Activated CD8-positive, alpha-beta T cell treated with anti-CD3 and anti-CD28 coated beads for 36 hours (primary cell): Measurements from ENCODE around the gene SLC14A1. TPM values are rescaled to one million over a fixed set of nuclear protein-coding genes. Genes with fewer than 3 reads are reported as not detected.

Experiments used
- ATAC-seq: fragments of 200-7000 bp; cut with Tn5 transposase; one replicate; pipeline ENCODE4 v1.10.0; 2021; ENCODE audit warnings: mild to moderate bottlenecking, moderate library complexity
- CTCF ChIA-PET: fragments of 350-600 bp; sonication (Branson Sonifier 250); formaldehyde crosslinking; loops from one replicate; lab custom pipeline; 2021; ENCODE audit warnings: antibody characterized with exemption; lab: Charles Lee
- POLR2A ChIA-PET: fragments of 350-600 bp; sonication (Branson Sonifier 250); formaldehyde crosslinking; loops from one replicate; lab custom pipeline; 2021; ENCODE audit warnings: antibody characterized with exemption; lab: Charles Lee
- DNase-seq: peaks from one replicate; pipeline ENCODE4 v3.0.0-alpha.2; 2020
- H3K27ac Mint-ChIP-seq: one replicate; pipeline ENCODE4 v1.8.0; 2021; ENCODE audit warnings: mild to moderate bottlenecking, mixed read lengths
- H3K27me3 Mint-ChIP-seq: one replicate; pipeline ENCODE4 v1.8.0; 2021; ENCODE audit warnings: mixed read lengths
- H3K36me3 Mint-ChIP-seq: one replicate; pipeline ENCODE4 v1.8.0; 2021; ENCODE audit warnings: low read depth, mixed read lengths
- H3K4me1 Mint-ChIP-seq: one replicate; pipeline ENCODE4 v1.8.0; 2021; ENCODE audit warnings: low read depth, mixed read lengths
- H3K4me3 Mint-ChIP-seq: one replicate; pipeline ENCODE4 v1.8.0; 2021; ENCODE audit warnings: mild to moderate bottlenecking, moderate library complexity, mixed read lengths
- H3K9me3 Mint-ChIP-seq: one replicate; pipeline ENCODE4 v1.8.0; 2021; ENCODE audit warnings: mixed read lengths
- intact Hi-C: fragments of 100-400 bp; cut with micrococcal nuclease; formaldehyde crosslinking; loops from one replicate; pipeline ENCODE4 v1.10.0; 2022
- total RNA-seq, 2 experiments: library from RNA; stranded (reverse); gene quantifications; one replicate each; pipeline ENCODE4 v1.2.3, GENCODE V29; 2021
- TF ChIP-seq, protein P1 (sequence below): fragments of 200-600 bp; IDR thresholded peaks from one replicate; pipeline ENCODE4 v1.8.0; 2022; ENCODE audit warnings: antibody characterized with exemption, mild to moderate bottlenecking

SLC14A1 gene
- total RNA-seq, 2 experiments from 2014 or later: 3.1 TPM

DNA sequence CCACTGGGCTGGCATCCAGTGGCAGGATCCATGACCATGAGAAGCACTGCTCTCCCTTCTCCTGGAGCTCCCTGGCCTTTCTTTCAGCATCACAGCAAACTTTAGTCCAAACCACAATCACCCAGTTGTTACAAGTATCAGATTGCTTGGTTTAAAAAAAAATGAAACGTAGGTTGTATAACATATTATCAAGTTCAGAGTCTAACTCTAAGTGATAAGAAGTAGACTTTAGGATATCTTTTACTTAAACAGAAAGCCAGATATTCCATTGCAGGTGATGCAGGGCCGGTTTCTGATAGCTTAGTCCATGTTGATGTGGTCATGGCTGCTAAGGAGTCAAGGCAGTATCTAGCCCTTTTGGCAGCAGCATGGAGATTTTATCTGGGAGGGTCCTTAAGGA, 24.5 kb downstream of the SLC14A1 start:
- ATAC-seq (no peak), DNase-seq (no peak)
- intact Hi-C loops: no loop called here
- H3K4me1 Mint-ChIP-seq: no peaks in the 10 kb centered on the region
- ChIA-PET CTCF (interaction anchor here (3.9 kb wide), 1 partner anchor 26 kb away, joined by 21 read pairs; the partner anchor contains the start of gene SLC14A1), POLR2A (no interaction called here)
- no peaks in the 10 kb centered on the region for H3K27me3 Mint-ChIP-seq
- H3K36me3 Mint-ChIP-seq: no peaks in the 10 kb centered on the region
- H3K27ac Mint-ChIP-seq: no peak overlapping the region
- TF ChIP-seq, protein P1, sequence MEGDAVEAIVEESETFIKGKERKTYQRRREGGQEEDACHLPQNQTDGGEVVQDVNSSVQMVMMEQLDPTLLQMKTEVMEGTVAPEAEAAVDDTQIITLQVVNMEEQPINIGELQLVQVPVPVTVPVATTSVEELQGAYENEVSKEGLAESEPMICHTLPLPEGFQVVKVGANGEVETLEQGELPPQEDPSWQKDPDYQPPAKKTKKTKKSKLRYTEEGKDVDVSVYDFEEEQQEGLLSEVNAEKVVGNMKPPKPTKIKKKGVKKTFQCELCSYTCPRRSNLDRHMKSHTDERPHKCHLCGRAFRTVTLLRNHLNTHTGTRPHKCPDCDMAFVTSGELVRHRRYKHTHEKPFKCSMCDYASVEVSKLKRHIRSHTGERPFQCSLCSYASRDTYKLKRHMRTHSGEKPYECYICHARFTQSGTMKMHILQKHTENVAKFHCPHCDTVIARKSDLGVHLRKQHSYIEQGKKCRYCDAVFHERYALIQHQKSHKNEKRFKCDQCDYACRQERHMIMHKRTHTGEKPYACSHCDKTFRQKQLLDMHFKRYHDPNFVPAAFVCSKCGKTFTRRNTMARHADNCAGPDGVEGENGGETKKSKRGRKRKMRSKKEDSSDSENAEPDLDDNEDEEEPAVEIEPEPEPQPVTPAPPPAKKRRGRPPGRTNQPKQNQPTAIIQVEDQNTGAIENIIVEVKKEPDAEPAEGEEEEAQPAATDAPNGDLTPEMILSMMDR: no peak
- H3K9me3 Mint-ChIP-seq: no peaks in the 10 kb centered on the region
- H3K4me3 Mint-ChIP-seq: no peak overlapping the region

DNA sequence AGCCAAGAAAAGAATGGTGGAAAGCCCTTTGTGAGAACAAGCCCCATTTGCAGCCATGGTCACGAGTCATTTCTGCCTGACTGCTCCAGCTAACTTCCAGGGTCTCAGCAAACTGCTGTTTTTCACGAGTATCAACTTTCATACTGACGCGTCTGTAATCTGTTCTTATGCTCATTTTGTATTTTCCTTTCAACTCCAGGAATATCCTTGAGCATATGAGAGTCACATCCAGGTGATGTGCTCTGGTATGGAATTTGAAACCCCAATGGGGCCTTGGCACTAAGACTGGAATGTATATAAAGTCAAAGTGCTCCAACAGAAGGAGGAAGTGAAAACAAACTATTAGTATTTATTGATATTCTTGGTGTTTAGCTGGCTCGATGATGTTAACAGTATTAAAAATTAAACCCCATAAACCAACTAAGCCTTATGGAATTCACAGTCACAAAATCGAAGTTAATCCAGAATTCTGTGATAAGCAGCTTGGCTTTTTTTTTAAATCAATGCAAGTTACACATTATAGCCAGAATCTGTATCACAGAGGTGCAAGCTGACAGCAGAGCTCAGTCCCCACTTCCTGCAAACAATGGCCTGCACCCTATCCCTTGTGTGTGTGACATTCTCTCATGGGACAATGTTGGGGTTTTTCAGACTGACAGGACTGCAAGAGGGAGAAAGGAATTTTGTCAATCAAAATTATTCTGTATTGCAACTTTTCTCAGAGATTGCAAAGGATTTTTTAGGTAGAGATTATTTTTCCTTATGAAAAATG, 26.1 kb downstream of the SLC14A1 start:
- H3K9me3 Mint-ChIP-seq: no peaks in the 10 kb centered on the region
- no peaks in the 10 kb centered on the region for H3K4me1 Mint-ChIP-seq
- no peak for DNase-seq
- ChIA-PET POLR2A (interaction anchor here (0.9 kb wide), 1 partner anchor 14 kb away, joined by 3 read pairs; no protein-coding TSS in a partner anchor), CTCF (interaction anchor here (1.1 kb wide), 1 partner anchor 130 kb away, joined by 3 read pairs; no protein-coding TSS in a partner anchor)
- TF ChIP-seq, protein P1: no peak
- ATAC-seq: no peak
- H3K27me3 Mint-ChIP-seq: peaks cover 7% of the 10 kb centered on the region
- no peak overlapping the region for H3K4me3 Mint-ChIP-seq
- no peaks in the 10 kb centered on the region for H3K36me3 Mint-ChIP-seq
- intact Hi-C loops: no loop called here
- no peak overlapping the region for H3K27ac Mint-ChIP-seq

DNA sequence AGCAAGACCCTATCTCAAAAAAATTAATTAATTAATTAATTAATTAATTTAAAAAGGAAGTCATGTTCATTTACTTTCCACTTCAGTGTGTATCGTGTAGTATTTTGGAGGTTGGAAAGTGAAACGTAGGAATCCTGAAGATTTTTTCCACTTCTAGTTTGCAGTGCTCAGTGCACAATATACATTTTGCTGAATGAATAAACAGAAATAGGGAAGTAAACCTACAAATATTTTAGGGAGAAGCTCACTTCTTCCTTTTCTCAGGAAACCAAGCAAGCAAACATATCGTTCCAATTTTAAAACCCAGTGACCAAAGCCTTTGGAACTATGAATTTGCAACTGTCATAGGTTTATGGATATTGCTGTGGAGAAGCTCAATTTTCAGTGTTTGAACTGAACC, 27.8 kb downstream of the SLC14A1 start:
- TF ChIP-seq, protein P1: no peak
- intact Hi-C loops: no loop called here
- H3K4me3 Mint-ChIP-seq: no peak overlapping the region
- ATAC-seq (no peak), DNase-seq (no peak)
- CTCF ChIA-PET: interaction anchor here (0.7 to 1.4 kb wide), 5 partner anchors 10 to 79 kb away, joined by 3 to 4 read pairs (median 3); partner anchors contain the start of gene SLC14A1
- H3K9me3 Mint-ChIP-seq: no peaks in the 10 kb centered on the region
- no peaks in the 10 kb centered on the region for H3K36me3 Mint-ChIP-seq
- H3K4me1 Mint-ChIP-seq: no peaks in the 10 kb centered on the region
- no peak overlapping the region for H3K27ac Mint-ChIP-seq
- H3K27me3 Mint-ChIP-seq: peaks cover 7% of the 10 kb centered on the region
- POLR2A ChIA-PET: interaction anchor here (0.6 kb wide), 2 partner anchors 9 to 83 kb away, joined by 3 read pairs; no protein-coding TSS in a partner anchor

DNA sequence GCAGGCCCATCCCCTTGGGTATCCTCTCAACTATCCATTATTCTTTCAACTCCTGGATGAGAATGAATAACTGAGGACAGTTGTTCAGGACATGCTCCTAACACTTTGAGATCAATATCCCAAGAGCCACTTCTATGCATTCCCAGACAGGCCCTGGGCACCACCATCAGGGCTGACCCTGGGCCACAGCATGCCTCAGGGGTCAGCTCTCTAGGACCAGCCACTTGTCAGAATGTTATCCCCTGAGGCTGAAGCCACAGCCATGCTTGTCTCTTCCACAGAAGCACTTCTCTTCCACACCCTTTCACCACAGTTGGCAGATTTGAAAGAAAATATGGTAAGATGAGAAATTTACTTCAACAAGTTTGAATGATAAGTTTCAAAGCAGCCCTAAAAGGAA, 28.7 kb downstream of the SLC14A1 start:
- peaks cover 9% of the 10 kb centered on the region for H3K27me3 Mint-ChIP-seq
- ChIA-PET POLR2A (no interaction called here), CTCF (interaction anchor here (0.8 to 1.0 kb wide), 2 partner anchors 57 to 78 kb away, joined by 3 read pairs; no protein-coding TSS in a partner anchor)
- DNase-seq: no peak
- no peaks in the 10 kb centered on the region for H3K9me3 Mint-ChIP-seq
- no peak for ATAC-seq
- intact Hi-C loops: no loop called here
- no peak overlapping the region for H3K27ac Mint-ChIP-seq
- TF ChIP-seq, protein P1: no peak
- no peaks in the 10 kb centered on the region for H3K36me3 Mint-ChIP-seq
- no peak overlapping the region for H3K4me3 Mint-ChIP-seq
- no peaks in the 10 kb centered on the region for H3K4me1 Mint-ChIP-seq

DNA sequence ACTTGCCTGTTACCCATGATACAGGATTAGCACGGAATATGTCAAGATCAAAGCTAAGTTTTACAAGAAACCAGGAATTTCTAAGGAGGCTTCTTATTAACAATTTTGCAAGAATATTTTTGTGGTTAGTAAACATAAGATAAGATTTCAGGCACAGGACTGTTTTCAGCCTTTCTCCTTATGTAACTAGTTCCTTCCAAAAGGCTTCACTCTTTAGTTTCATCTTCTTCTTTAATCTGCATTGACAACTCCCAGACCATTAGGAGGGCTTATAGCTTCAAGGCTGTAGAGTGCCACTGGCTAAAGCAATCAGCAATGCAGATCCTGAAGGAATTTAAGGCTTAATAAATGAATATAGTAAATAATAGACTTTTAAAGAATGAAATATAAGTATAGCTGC, 29.3 kb downstream of the SLC14A1 start:
- Mint-ChIP-seq H3K36me3 (no peaks in the 10 kb centered on the region), H3K9me3 (no peaks in the 10 kb centered on the region), H3K27me3 (peaks cover 9% of the 10 kb centered on the region), H3K4me3 (no peak overlapping the region), H3K27ac (no peak overlapping the region), H3K4me1 (no peaks in the 10 kb centered on the region)
- intact Hi-C loops: no loop called here
- ChIA-PET POLR2A (no interaction called here), CTCF (interaction anchor here (1.0 kb wide), 1 partner anchor 57 kb away, joined by 3 read pairs; no protein-coding TSS in a partner anchor)
- ATAC-seq (no peak), DNase-seq (no peak)
- TF ChIP-seq, protein P1: no peak
